ENCODE measurements around the gene LTA.

The LTA gene

DNA sequence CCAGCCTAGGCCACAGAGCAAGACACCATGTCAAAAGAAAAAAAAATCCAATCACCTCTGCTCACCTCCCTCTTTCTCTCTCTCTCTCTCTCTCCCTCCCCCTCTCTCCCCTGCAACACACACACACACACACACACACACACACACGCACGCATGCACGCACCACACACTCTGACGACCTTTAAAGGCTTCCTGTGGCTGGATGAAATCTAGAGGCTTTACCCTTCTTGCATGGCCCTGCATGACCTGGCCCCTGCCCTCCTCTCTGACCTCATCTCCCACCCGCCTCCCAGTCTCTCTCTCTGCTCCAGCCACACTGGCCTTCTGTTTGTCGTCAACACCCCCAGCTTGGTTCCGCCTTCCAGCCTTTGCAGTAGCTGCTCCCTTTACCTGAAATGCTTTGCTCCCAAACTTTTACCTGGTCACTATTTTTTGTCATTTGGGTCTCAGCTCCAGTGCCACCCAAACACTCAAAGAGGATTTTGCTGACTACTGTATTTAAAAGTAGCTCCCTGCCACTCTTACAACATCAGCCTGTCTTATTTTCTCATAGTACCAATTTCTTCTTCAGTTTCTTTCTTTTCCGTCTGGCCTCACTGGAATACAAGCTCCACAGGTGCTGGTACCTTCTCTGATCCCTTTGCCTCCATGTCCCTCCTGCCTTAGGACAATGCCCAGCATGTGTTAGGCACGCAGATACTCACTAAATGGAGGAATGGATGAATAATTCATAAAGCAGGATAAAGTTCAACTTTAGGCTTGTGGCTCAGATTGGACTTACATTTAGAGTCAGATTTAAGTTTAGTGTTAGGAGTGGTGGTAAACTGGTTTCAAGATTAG, 4.3 kb upstream of the LTA start:
- no peak for FAIRE-seq
- DNase-seq (ENCODE audit: insufficient read length, low spot score): no peak
- no peak for TF ChIP-seq POLR2AphosphoS5 (IDR thresholded peaks at IDR 0.05; ENCODE audit: low read depth, low read length)
- TF ChIP-seq SPI1 (IDR thresholded peaks at IDR 0.05; ENCODE audit: low read depth, low read length): no peak
- TF ChIP-seq POU2F2 (IDR thresholded peaks at IDR 0.05; ENCODE audit: low read depth, low read length): peak; percentile 75
- TF ChIP-seq POLR2A (IDR thresholded peaks at IDR 0.05; ENCODE audit: low read depth, low read length): no peak

DNA sequence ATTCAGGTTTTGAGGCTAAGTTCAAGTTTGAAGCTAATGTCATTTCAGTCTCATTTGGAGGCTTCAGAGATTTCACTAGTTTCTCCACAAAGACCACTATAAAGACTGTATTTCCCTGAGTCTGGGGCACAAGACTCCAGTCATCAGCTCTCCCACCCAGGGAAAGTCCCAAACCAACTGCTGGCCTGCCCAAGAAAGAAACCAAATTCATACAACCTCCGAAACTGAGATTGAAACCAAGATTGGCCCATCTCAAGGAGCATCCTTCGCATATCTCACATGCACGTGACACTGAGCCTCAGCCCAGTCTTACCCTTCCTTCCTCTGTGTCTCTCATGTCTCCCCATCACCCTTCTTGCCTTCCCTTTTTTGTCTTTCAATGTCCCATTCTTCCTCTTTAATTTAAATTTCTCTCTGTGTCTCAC, 3.5 kb upstream of the LTA start:
- DNase-seq (ENCODE audit: insufficient read length, low spot score) (no peak), FAIRE-seq (peak; percentile 99)
- TF ChIP-seq POU2F2 (IDR thresholded peaks at IDR 0.05; ENCODE audit: low read depth, low read length): peak; percentile 73
- TF ChIP-seq POLR2A (IDR thresholded peaks at IDR 0.05; ENCODE audit: low read depth, low read length): peak; percentile 38; the same call in 1 of the 2 replicates
- 0 out of 2 replicates have a peak, but pooled peaks have one; percentile 29 for TF ChIP-seq POLR2AphosphoS5 (IDR thresholded peaks at IDR 0.05; ENCODE audit: low read depth, low read length)
- TF ChIP-seq TAF1 (IDR thresholded peaks at IDR 0.05; ENCODE audit: low read depth, low read length): no peak
- peak; percentile 70 for TF ChIP-seq SPI1 (IDR thresholded peaks at IDR 0.05; ENCODE audit: low read depth, low read length)
- TF ChIP-seq PAX5 (IDR thresholded peaks at IDR 0.05; ENCODE audit: insufficient read depth, low read length, severe bottlenecking): no peak

DNA sequence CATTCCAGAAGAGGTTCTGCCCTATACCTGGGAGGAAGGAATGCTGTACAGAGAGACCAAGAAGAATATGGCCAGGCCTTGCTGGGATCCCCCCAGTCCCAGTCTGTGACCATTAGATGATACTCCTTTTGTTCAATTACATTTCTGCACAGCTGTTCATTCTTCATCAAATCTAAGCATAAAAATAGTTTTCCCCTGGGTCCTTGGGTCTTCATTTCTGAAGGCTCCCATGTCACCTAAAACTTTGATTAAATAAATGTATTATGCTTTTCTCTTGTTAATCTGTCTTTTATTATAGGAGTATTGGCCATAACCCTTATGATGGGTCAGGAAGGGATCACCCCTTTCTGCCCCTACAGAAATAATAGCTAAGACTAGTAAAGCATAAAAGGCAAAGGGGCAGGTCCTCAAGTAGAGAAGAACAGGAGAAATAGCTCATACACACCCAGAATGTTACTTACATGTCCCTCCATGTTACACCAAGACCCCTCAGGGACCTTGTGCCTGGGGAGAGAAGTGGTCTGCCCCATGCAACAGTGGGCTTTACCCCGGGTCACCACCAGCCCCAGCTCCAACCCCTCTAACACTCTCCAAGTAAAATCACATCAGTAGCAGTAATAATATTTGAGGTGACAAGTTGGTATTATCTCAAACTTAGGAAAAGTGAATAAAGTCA, 2.1 kb upstream of the LTA start:
- TF ChIP-seq POU2F2 (IDR thresholded peaks at IDR 0.05; ENCODE audit: low read depth, low read length) (no peak), PAX5 (IDR thresholded peaks at IDR 0.05; ENCODE audit: insufficient read depth, low read length, severe bottlenecking) (no peak), POLR2AphosphoS5 (IDR thresholded peaks at IDR 0.05; ENCODE audit: low read depth, low read length) (no peak), POLR2A (IDR thresholded peaks at IDR 0.05; ENCODE audit: low read depth, low read length) (no peak), TAF1 (IDR thresholded peaks at IDR 0.05; ENCODE audit: low read depth, low read length) (no peak), SPI1 (IDR thresholded peaks at IDR 0.05; ENCODE audit: low read depth, low read length) (no peak)
- FAIRE-seq (peak; percentile 33), DNase-seq (ENCODE audit: insufficient read length, low spot score) (no peak)

DNA sequence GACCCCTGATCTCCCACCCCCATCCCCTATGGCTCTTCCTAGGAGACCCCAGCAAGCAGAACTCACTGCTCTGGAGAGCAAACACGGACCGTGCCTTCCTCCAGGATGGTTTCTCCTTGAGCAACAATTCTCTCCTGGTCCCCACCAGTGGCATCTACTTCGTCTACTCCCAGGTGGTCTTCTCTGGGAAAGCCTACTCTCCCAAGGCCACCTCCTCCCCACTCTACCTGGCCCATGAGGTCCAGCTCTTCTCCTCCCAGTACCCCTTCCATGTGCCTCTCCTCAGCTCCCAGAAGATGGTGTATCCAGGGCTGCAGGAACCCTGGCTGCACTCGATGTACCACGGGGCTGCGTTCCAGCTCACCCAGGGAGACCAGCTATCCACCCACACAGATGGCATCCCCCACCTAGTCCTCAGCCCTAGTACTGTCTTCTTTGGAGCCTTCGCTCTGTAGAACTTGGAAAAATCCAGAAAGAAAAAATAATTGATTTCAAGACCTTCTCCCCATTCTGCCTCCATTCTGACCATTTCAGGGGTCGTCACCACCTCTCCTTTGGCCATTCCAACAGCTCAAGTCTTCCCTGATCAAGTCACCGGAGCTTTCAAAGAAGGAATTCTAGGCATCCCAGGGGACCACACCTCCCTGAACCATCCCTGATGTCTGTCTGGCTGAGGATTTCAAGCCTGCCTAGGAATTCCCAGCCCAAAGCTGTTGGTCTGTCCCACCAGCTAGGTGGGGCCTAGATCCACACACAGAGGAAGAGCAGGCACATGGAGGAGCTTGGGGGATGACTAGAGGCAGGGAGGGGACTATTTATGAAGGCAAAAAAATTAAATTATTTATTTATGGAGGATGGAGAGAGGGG, 1.4 kb downstream of the LTA start:
- TF ChIP-seq TAF1 (IDR thresholded peaks at IDR 0.05; ENCODE audit: low read depth, low read length): no peak
- no peak for TF ChIP-seq POLR2AphosphoS5 (IDR thresholded peaks at IDR 0.05; ENCODE audit: low read depth, low read length)
- no peak for TF ChIP-seq POU2F2 (IDR thresholded peaks at IDR 0.05; ENCODE audit: low read depth, low read length)
- no peak for TF ChIP-seq POLR2A (IDR thresholded peaks at IDR 0.05; ENCODE audit: low read depth, low read length)
- TF ChIP-seq PAX5 (IDR thresholded peaks at IDR 0.05; ENCODE audit: insufficient read depth, low read length, severe bottlenecking): no peak
- TF ChIP-seq SPI1 (IDR thresholded peaks at IDR 0.05; ENCODE audit: low read depth, low read length): no peak
- no peak for FAIRE-seq
- DNase-seq (ENCODE audit: insufficient read length, low spot score): no peak

DNA sequence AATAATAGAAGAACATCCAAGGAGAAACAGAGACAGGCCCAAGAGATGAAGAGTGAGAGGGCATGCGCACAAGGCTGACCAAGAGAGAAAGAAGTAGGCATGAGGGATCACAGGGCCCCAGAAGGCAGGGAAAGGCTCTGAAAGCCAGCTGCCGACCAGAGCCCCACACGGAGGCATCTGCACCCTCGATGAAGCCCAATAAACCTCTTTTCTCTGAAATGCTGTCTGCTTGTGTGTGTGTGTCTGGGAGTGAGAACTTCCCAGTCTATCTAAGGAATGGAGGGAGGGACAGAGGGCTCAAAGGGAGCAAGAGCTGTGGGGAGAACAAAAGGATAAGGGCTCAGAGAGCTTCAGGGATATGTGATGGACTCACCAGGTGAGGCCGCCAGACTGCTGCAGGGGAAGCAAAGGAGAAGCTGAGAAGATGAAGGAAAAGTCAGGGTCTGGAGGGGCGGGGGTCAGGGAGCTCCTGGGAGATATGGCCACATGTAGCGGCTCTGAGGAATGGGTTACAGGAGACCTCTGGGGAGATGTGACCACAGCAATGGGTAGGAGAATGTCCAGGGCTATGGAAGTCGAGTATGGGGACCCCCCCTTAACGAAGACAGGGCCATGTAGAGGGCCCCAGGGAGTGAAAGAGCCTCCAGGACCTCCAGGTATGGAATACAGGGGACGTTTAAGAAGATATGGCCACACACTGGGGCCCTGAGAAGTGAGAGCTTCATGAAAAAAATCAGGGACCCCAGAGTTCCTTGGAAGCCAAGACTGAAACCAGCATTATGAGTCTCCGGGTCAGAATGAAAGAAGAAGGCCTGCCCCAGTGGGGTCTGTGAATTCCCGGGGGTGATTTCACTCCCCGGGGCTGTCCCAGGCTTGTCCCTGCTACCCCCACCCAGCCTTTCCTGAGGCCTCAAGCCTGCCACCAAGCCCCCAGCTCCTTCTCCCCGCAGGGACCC, 2.3 kb downstream of the LTA start:
- no peak for FAIRE-seq
- no peak for DNase-seq (ENCODE audit: insufficient read length, low spot score)
- TF ChIP-seq PAX5 (IDR thresholded peaks at IDR 0.05; ENCODE audit: insufficient read depth, low read length, severe bottlenecking): no peak
- peak; percentile 26; the same call in 1 of the 2 replicates for TF ChIP-seq POLR2AphosphoS5 (IDR thresholded peaks at IDR 0.05; ENCODE audit: low read depth, low read length)
- TF ChIP-seq POU2F2 (IDR thresholded peaks at IDR 0.05; ENCODE audit: low read depth, low read length): peak; percentile 40; the same call in 1 of the 2 replicates
- TF ChIP-seq SPI1 (IDR thresholded peaks at IDR 0.05; ENCODE audit: low read depth, low read length): no peak
- TF ChIP-seq POLR2A (IDR thresholded peaks at IDR 0.05; ENCODE audit: low read depth, low read length): peak; percentile 22; the same call in 1 of the 2 replicates
- no peak for TF ChIP-seq TAF1 (IDR thresholded peaks at IDR 0.05; ENCODE audit: low read depth, low read length)

DNA sequence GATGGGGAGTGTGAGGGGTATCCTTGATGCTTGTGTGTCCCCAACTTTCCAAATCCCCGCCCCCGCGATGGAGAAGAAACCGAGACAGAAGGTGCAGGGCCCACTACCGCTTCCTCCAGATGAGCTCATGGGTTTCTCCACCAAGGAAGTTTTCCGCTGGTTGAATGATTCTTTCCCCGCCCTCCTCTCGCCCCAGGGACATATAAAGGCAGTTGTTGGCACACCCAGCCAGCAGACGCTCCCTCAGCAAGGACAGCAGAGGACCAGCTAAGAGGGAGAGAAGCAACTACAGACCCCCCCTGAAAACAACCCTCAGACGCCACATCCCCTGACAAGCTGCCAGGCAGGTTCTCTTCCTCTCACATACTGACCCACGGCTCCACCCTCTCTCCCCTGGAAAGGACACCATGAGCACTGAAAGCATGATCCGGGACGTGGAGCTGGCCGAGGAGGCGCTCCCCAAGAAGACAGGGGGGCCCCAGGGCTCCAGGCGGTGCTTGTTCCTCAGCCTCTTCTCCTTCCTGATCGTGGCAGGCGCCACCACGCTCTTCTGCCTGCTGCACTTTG, 3.3 kb downstream of the LTA start, which contains the start of gene TNF:
TSS of gene TNF (plus strand) at position 231 of the 567 bp plus-strand sequence. CDS start at position 408, 177 bp downstream.
- no peak for TF ChIP-seq PAX5 (IDR thresholded peaks at IDR 0.05; ENCODE audit: insufficient read depth, low read length, severe bottlenecking)
- TF ChIP-seq POLR2A (IDR thresholded peaks at IDR 0.05; ENCODE audit: low read depth, low read length): peak; percentile 100
- peak; percentile 95 for TF ChIP-seq POU2F2 (IDR thresholded peaks at IDR 0.05; ENCODE audit: low read depth, low read length)
- TF ChIP-seq TAF1 (IDR thresholded peaks at IDR 0.05; ENCODE audit: low read depth, low read length): peak; percentile 92
- TF ChIP-seq SPI1 (IDR thresholded peaks at IDR 0.05; ENCODE audit: low read depth, low read length): peak; percentile 63
- peak; percentile 100 for TF ChIP-seq POLR2AphosphoS5 (IDR thresholded peaks at IDR 0.05; ENCODE audit: low read depth, low read length)
- peak; percentile 66 for DNase-seq (ENCODE audit: insufficient read length, low spot score)
- FAIRE-seq: peak; percentile 95

DNA sequence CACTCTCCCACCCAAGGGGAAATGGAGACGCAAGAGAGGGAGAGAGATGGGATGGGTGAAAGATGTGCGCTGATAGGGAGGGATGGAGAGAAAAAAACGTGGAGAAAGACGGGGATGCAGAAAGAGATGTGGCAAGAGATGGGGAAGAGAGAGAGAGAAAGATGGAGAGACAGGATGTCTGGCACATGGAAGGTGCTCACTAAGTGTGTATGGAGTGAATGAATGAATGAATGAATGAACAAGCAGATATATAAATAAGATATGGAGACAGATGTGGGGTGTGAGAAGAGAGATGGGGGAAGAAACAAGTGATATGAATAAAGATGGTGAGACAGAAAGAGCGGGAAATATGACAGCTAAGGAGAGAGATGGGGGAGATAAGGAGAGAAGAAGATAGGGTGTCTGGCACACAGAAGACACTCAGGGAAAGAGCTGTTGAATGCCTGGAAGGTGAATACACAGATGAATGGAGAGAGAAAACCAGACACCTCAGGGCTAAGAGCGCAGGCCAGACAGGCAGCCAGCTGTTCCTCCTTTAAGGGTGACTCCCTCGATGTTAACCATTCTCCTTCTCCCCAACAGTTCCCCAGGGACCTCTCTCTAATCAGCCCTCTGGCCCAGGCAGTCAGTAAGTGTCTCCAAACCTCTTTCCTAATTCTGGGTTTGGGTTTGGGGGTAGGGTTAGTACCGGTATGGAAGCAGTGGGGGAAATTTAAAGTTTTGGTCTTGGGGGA, 4.0 kb downstream of the LTA start:
- FAIRE-seq (no peak), DNase-seq (ENCODE audit: insufficient read length, low spot score) (no peak)
- no peak for TF ChIP-seq TAF1 (IDR thresholded peaks at IDR 0.05; ENCODE audit: low read depth, low read length)
- no peak for TF ChIP-seq PAX5 (IDR thresholded peaks at IDR 0.05; ENCODE audit: insufficient read depth, low read length, severe bottlenecking)
- TF ChIP-seq POLR2A (IDR thresholded peaks at IDR 0.05; ENCODE audit: low read depth, low read length): no peak
- no peak for TF ChIP-seq SPI1 (IDR thresholded peaks at IDR 0.05; ENCODE audit: low read depth, low read length)
- no peak for TF ChIP-seq POU2F2 (IDR thresholded peaks at IDR 0.05; ENCODE audit: low read depth, low read length)
- TF ChIP-seq POLR2AphosphoS5 (IDR thresholded peaks at IDR 0.05; ENCODE audit: low read depth, low read length): no peak; the same call in 1 of the 2 replicates
